GM23338 (cell line): Measurements from ENCODE around the gene ZBTB7A. TPM values are rescaled to one million over a fixed set of nuclear protein-coding genes. Genes with fewer than 3 reads are reported as not detected.

Experiments
- ATAC-seq: fragments of 200-7000 bp; cut with Tn5 transposase; 3 replicates; pipeline ENCODE4 v1.9.1; 2020
- DNase-seq: peaks from one replicate; pipeline ENCODE4 v3.0.0-alpha.2; 2015; ENCODE audit warnings: low spot score
- H2AFZ ChIP-seq: fragments of 200-600 bp; sonication (generic); 2 replicates; pipeline ENCODE4 v1.8.0; 2016; ENCODE audit warnings: antibody characterized with exemption, mild to moderate bottlenecking, moderate library complexity
- H3F3A ChIP-seq: fragments of 200-600 bp; sonication (generic); replicated peaks from 2 replicates; pipeline ENCODE4 v1.8.0; 2017; ENCODE audit warnings: antibody characterized with exemption, mixed run types, low read depth
- H3K27ac ChIP-seq: fragments of 200-600 bp; sonication (generic); 2 replicates; pipeline ENCODE4 v1.6.1; 2016; ENCODE audit warnings: low read depth
- H3K27me3 ChIP-seq: fragments of 200-600 bp; sonication (generic); 2 replicates; pipeline ENCODE4 v1.8.0; 2016; ENCODE audit warnings: mild to moderate bottlenecking, mixed run types, moderate library complexity; ENCODE audit not compliant: insufficient read depth
- H3K36me3 ChIP-seq: fragments of 200-600 bp; sonication (generic); 2 replicates; pipeline ENCODE4 v1.8.0; 2016; ENCODE audit warnings: mild to moderate bottlenecking; ENCODE audit not compliant: insufficient read depth
- H3K4me1 ChIP-seq: fragments of 200-600 bp; sonication (generic); 2 replicates; pipeline ENCODE4 v1.8.0; 2016; ENCODE audit warnings: mild to moderate bottlenecking, moderate library complexity; ENCODE audit not compliant: insufficient read depth
- H3K4me2 ChIP-seq: fragments of 200-600 bp; sonication (generic); 2 replicates; pipeline ENCODE4 v1.7.1; 2017; ENCODE audit warnings: mixed run types
- H3K4me3 ChIP-seq: fragments of 200-600 bp; sonication (generic); 2 replicates; pipeline ENCODE4 v1.6.1; 2016; ENCODE audit warnings: mixed run types
- H3K79me2 ChIP-seq: fragments of 200-600 bp; sonication (generic); replicated peaks from 2 replicates; pipeline ENCODE4 v1.8.0; 2017; ENCODE audit warnings: mild to moderate bottlenecking; ENCODE audit not compliant: insufficient read depth
- H3K9me2 ChIP-seq: fragments of 200-600 bp; sonication (generic); 2 replicates; pipeline ENCODE4 v1.8.0; 2017; ENCODE audit not compliant: insufficient read depth
- H4K20me1 ChIP-seq: fragments of 200-600 bp; sonication (generic); replicated peaks from 2 replicates; pipeline ENCODE4 v1.8.0; 2017; ENCODE audit warnings: mild to moderate bottlenecking; ENCODE audit not compliant: insufficient read depth
- H3K27ac Mint-ChIP-seq: 2 replicates; pipeline ENCODE4 v1.8.0; 2020; ENCODE audit warnings: inconsistent platforms, mild to moderate bottlenecking, moderate library complexity, mixed read lengths
- H3K27me3 Mint-ChIP-seq: 3 replicates; pipeline ENCODE4 v1.8.0; 2022; ENCODE audit warnings: low read depth, mild to moderate bottlenecking, moderate library complexity, mixed read lengths, inconsistent platforms; ENCODE audit not compliant: insufficient read depth, poor library complexity
- H3K36me3 Mint-ChIP-seq: 3 replicates; pipeline ENCODE4 v1.8.0; 2021; ENCODE audit warnings: low read depth, mild to moderate bottlenecking, inconsistent platforms, moderate library complexity, mixed read lengths
- H3K4me1 Mint-ChIP-seq: 3 replicates; pipeline ENCODE4 v1.8.0; 2020; ENCODE audit warnings: mild to moderate bottlenecking, inconsistent platforms, mixed read lengths
- H3K4me3 Mint-ChIP-seq: 3 replicates; pipeline ENCODE4 v1.8.0; 2021; ENCODE audit warnings: moderate library complexity, mild to moderate bottlenecking, inconsistent platforms, mixed read lengths
- H3K9me3 Mint-ChIP-seq: 3 replicates; pipeline ENCODE4 v1.8.0; 2020; ENCODE audit warnings: moderate library complexity, mild to moderate bottlenecking, inconsistent platforms, mixed read lengths
- CREB1 ChIP-seq: fragments of 250-450 bp; sonication (Bioruptor Pico); IDR thresholded peaks from 2 replicates; pipeline ENCODE4 v1.5.0; 2020; ENCODE audit warnings: low read depth, mild to moderate bottlenecking, moderate library complexity
- EZH2 ChIP-seq: fragments of 200-600 bp; sonication (generic); IDR thresholded peaks from one replicate; pipeline ENCODE4 v1.8.0; 2017; ENCODE audit warnings: antibody characterized with exemption, mild to moderate bottlenecking, low read depth; ENCODE audit not compliant: unreplicated experiment
- EZH2phosphoT487 ChIP-seq: fragments of 200-600 bp; sonication (generic); IDR thresholded peaks from one replicate; pipeline ENCODE4 v1.8.1; 2018; ENCODE audit warnings: antibody characterized with exemption; ENCODE audit not compliant: unreplicated experiment
- JUNB ChIP-seq: IDR thresholded peaks from one replicate; pipeline ENCODE4 v1.6.1; 2016; ENCODE audit warnings: antibody characterized with exemption; ENCODE audit not compliant: unreplicated experiment
- NANOG ChIP-seq: IDR thresholded peaks from 2 replicates; pipeline ENCODE4 v1.6.1; 2016; ENCODE audit warnings: antibody characterized with exemption, borderline replicate concordance
- POLR2AphosphoS5 ChIP-seq: IDR thresholded peaks from 2 replicates; pipeline ENCODE4 v1.6.1; 2016; ENCODE audit warnings: antibody characterized with exemption, low read depth
- STAT1 ChIP-seq: IDR thresholded peaks from one replicate; pipeline ENCODE4 v1.6.1; 2016; ENCODE audit warnings: antibody characterized with exemption; ENCODE audit not compliant: unreplicated experiment
- ZNF114 ChIP-seq: fragments of 250-450 bp; sonication (Bioruptor Pico); IDR thresholded peaks from 2 replicates; pipeline ENCODE4 v1.5.0; 2020; ENCODE audit warnings: mild to moderate bottlenecking, moderate library complexity
- ZNF331 ChIP-seq: fragments of 250-450 bp; sonication (Bioruptor Pico); IDR thresholded peaks from 2 replicates; pipeline ENCODE4 v1.5.0; 2020; ENCODE audit warnings: low read depth, mild to moderate bottlenecking, moderate library complexity
- ZNF462 ChIP-seq: fragments of 250-450 bp; sonication (Bioruptor Pico); IDR thresholded peaks from 2 replicates; pipeline ENCODE4 v1.5.0; 2020; ENCODE audit warnings: mild to moderate bottlenecking, moderate library complexity
- polyA plus RNA-seq: library from polyadenylated mRNA; unstranded; fragments of >200 nt; fragmentation: Nextera tagmentation; extraction: Ambion mirVana; gene quantifications from 2 replicates; pipeline ENCODE4 v1.2.1, GENCODE V29; 2016
- total RNA-seq: library from RNA; depleted of rRNA; stranded (reverse); fragments of >200 nt; shearing (Covaris generic); gene quantifications from 2 replicates; pipeline ENCODE4 v1.2.3, GENCODE V29; 2014
- TF ChIP-seq, protein P1 (sequence below): IDR thresholded peaks from one replicate; pipeline ENCODE4 v1.6.1; 2018; ENCODE audit warnings: antibody characterized with exemption; ENCODE audit not compliant: unreplicated experiment
- TF ChIP-seq, protein P2 (sequence below), 2 experiments: fragments of 200-600 bp in 1 of 2; sonication (generic) in 1 of 2; conservative IDR thresholded peaks; 2 replicates each; pipeline versions ENCODE4 v1.5.1 to v1.6.1; 2016 to 2017; ENCODE audit warnings: antibody characterized with exemption in 2 of 2, low read depth in 2 of 2, mild to moderate bottlenecking in 2 of 2, moderate library complexity in 1 of 2
- TF ChIP-seq, protein P3 (sequence below): IDR thresholded peaks from 2 replicates; pipeline ENCODE4 v1.6.1; 2016; ENCODE audit warnings: antibody characterized with exemption

The ZBTB7A gene
- total and polyA plus RNA-seq, 2 experiments from 2014 or later = 9.5 to 35.0 TPM

DNA sequence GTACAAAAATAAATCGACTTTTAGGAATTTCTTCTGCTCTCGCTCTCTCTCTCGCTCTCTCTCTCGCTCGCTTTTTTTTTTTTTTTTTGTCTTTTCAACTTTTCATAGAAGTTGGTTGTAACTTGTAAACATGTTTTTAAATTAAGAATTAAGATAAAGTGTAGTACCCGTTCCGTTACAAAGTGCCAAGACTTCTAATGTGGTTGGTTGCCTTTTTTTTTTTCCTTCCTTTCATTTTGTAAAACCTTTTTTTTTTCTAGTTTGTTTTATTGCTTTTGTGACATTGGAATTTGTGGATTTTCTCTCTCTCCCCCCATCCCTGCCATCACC is 20.4 kb downstream of the ZBTB7A start:
- TF ChIP-seq JUNB (no peak), CREB1 (CRISPR knock-in tag) (no peak), ZNF462 (CRISPR knock-in tag) (no peak), ZNF114 (CRISPR knock-in tag) (no peak), EZH2 (no peak), NANOG (no peak), STAT1 (no peak), ZNF331 (no peak), POLR2AphosphoS5 (no peak), EZH2phosphoT487 (no peak)
- TF ChIP-seq, protein P1, sequence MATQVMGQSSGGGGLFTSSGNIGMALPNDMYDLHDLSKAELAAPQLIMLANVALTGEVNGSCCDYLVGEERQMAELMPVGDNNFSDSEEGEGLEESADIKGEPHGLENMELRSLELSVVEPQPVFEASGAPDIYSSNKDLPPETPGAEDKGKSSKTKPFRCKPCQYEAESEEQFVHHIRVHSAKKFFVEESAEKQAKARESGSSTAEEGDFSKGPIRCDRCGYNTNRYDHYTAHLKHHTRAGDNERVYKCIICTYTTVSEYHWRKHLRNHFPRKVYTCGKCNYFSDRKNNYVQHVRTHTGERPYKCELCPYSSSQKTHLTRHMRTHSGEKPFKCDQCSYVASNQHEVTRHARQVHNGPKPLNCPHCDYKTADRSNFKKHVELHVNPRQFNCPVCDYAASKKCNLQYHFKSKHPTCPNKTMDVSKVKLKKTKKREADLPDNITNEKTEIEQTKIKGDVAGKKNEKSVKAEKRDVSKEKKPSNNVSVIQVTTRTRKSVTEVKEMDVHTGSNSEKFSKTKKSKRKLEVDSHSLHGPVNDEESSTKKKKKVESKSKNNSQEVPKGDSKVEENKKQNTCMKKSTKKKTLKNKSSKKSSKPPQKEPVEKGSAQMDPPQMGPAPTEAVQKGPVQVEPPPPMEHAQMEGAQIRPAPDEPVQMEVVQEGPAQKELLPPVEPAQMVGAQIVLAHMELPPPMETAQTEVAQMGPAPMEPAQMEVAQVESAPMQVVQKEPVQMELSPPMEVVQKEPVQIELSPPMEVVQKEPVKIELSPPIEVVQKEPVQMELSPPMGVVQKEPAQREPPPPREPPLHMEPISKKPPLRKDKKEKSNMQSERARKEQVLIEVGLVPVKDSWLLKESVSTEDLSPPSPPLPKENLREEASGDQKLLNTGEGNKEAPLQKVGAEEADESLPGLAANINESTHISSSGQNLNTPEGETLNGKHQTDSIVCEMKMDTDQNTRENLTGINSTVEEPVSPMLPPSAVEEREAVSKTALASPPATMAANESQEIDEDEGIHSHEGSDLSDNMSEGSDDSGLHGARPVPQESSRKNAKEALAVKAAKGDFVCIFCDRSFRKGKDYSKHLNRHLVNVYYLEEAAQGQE = no peak
- TF ChIP-seq, protein P2, sequence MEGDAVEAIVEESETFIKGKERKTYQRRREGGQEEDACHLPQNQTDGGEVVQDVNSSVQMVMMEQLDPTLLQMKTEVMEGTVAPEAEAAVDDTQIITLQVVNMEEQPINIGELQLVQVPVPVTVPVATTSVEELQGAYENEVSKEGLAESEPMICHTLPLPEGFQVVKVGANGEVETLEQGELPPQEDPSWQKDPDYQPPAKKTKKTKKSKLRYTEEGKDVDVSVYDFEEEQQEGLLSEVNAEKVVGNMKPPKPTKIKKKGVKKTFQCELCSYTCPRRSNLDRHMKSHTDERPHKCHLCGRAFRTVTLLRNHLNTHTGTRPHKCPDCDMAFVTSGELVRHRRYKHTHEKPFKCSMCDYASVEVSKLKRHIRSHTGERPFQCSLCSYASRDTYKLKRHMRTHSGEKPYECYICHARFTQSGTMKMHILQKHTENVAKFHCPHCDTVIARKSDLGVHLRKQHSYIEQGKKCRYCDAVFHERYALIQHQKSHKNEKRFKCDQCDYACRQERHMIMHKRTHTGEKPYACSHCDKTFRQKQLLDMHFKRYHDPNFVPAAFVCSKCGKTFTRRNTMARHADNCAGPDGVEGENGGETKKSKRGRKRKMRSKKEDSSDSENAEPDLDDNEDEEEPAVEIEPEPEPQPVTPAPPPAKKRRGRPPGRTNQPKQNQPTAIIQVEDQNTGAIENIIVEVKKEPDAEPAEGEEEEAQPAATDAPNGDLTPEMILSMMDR (conservative IDR thresholded peaks at IDR 0.05; ENCODE audit: low read depth in 2 of 2) = no peak
- TF ChIP-seq, protein P3, sequence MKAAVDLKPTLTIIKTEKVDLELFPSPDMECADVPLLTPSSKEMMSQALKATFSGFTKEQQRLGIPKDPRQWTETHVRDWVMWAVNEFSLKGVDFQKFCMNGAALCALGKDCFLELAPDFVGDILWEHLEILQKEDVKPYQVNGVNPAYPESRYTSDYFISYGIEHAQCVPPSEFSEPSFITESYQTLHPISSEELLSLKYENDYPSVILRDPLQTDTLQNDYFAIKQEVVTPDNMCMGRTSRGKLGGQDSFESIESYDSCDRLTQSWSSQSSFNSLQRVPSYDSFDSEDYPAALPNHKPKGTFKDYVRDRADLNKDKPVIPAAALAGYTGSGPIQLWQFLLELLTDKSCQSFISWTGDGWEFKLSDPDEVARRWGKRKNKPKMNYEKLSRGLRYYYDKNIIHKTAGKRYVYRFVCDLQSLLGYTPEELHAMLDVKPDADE = no peak
- peaks cover 15% of the 10 kb centered on the region; the same call in 1 of the 2 replicates for H3F3A ChIP-seq
- Mint-ChIP-seq H3K27me3 (peaks cover 12% of the 10 kb centered on the region), H3K9me3 (no peaks in the 10 kb centered on the region; the same call in 2 of the 3 replicates), H3K4me1 (peaks cover 9% of the 10 kb centered on the region), H3K27ac (no peak overlapping the region), H3K4me3 (no peak overlapping the region), H3K36me3 (peaks cover 25% of the 10 kb centered on the region)
- H3K36me3 ChIP-seq = no peaks in the 10 kb centered on the region
- ATAC-seq (no peak), DNase-seq (no peak)
- H4K20me1 ChIP-seq = peaks cover 28% of the 10 kb centered on the region
- H2AFZ ChIP-seq = no peak overlapping the region
- peaks cover 20% of the 10 kb centered on the region for H3K79me2 ChIP-seq
- no peaks in the 10 kb centered on the region for H3K27me3 ChIP-seq
- no peak overlapping the region for H3K4me3 ChIP-seq
- H3K4me1 ChIP-seq = peaks cover 14% of the 10 kb centered on the region
- no peak overlapping the region for H3K4me2 ChIP-seq
- no peak overlapping the region for H3K27ac ChIP-seq
- no peaks in the 10 kb centered on the region for H3K9me2 ChIP-seq
